UCSD-AML1 (cell line): Measurements from ENCODE around the gene GPR61.

ENCODE experiments used
- DNase-seq: peaks from one replicate; lab custom pipeline; 2025; ENCODE audit not compliant: unreplicated experiment; lab: John Stamatoyannopoulos, UW

GPR61 gene

GRCh38 chr1:109535481-109535880, 4.2 kb upstream of the GPR61 start:
- no peak for DNase-seq

GRCh38 chr1:109535971-109536491, 3.6 kb upstream of the GPR61 start:
- DNase-seq: no peak

- no peak for DNase-seq
Measured at GRCh38 chr1:109537450-109538178, 2.1 kb upstream of the GPR61 start.

GRCh38 chr1:109538827-109539555, 681 bp upstream of the GPR61 start:
- DNase-seq: no peak

GRCh38 chr1:109541102-109541501, 1.4 kb downstream of the GPR61 start:
- no peak for DNase-seq

- no peak for DNase-seq
Measured at GRCh38 chr1:109542657-109543056, 3.0 kb downstream of the GPR61 start.

GRCh38 chr1:109543283-109543987, 3.8 kb downstream of the GPR61 start:
- no peak for DNase-seq

GRCh38 chr1:109543988-109544735, 4.5 kb downstream of the GPR61 start:
- no peak for DNase-seq

- DNase-seq: peak; percentile 76
Measured at GRCh38 chr1:109546311-109547109, 6.8 kb downstream of the GPR61 start.

GRCh38 chr1:109547463-109548320, 8.0 kb downstream of the GPR61 start:
- no peak for DNase-seq

GRCh38 chr1:109548321-109549267, 8.9 kb downstream of the GPR61 start, which contains the start of gene GNAI3:
Gene GNAI3, plus strand, starts transcription at chr1:109548615. Its CDS starts 106 bp downstream, at chr1:109548721.
- DNase-seq: peak; percentile 94

GRCh38 chr1:109556563-109556962, 16.9 kb downstream of the GPR61 start:
- no peak for DNase-seq

GRCh38 chr1:109557520-109557919, 17.8 kb downstream of the GPR61 start:
- DNase-seq: no peak

- no peak for DNase-seq
Measured at GRCh38 chr1:109559995-109560394, 20.3 kb downstream of the GPR61 start.

GRCh38 chr1:109564194-109564878, 24.7 kb downstream of the GPR61 start:
- no peak for DNase-seq

- DNase-seq: no peak
Measured at GRCh38 chr1:109565241-109565640, 25.6 kb downstream of the GPR61 start.

GRCh38 chr1:109566982-109567381, 27.3 kb downstream of the GPR61 start:
- no peak for DNase-seq
